GM21717 (cell line): ENCODE measurements around the gene ACR.

ENCODE experiments used
- ATAC-seq: cut with Tn5 transposase; IDR thresholded peaks from one replicate; pipeline ENCODE4 v1.9.1; 2021; ENCODE audit warnings: mild to moderate bottlenecking, moderate library complexity; ENCODE audit not compliant: unreplicated experiment

The ACR gene

DNA sequence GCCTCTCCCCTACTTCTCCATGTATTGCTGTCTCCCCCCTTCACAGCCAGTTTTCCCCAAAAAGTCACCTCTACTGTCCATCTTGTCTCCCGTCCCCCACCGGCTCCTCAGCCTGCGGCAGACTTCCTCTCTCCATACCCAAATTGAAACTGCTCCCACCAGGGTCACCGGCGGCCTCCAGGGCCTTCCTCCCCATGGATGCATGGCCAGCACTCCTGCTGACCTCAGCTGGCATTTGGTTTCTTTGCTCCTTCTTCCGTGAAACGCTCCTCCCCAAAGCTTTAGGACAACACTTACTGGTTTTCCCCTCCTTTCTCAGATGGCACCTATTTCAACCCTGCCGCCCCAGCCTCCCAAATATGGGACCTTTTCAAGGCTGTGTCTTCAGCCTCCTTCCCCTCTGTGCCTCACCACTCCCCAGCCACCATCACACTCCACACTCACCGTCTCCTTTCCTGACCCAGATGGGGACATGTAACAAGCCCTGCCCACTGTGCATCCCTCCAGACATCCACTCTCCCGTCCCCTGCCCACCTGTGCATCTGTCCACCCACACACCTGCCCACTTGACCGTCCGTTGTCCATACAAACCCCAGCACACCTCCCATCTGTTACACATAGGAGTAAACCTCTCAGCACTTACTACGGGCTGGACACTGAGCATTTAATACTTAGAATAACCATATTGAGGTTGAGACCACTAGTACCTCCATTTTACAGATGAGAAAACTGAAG is 21.5 kb upstream of the ACR start:
- ATAC-seq, result no peak

DNA sequence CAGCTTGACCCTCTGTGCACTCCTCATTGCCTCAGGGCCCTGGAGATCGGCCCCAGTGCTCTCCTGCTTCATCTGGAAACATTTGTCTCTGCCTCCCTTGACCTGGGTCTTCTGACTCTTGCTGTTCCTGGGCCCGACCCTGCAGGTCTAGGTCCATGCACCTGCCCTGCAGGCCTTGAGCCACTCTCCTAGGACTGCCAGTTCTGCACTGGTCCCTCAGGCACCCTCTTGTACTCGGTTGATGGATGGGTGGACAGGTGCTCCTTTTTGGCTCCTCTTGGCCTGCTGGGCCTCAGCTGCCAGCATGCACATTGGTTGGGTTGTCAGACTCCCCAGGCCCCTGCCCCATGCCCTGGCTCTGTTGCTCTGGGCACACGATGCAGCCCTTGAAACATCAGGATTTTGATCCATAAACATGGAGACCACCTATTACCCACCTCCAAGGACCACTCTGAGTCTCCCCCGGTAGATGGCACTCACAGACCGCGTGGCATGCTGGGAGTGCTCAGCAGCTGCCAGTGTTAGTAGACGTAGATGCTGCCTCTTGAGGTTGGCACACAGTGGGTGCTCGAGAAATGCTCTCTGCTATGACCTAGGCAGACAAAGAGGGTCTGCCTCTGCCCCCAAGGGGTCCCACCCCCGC is 20.2 kb upstream of the ACR start:
- no peak for ATAC-seq

DNA sequence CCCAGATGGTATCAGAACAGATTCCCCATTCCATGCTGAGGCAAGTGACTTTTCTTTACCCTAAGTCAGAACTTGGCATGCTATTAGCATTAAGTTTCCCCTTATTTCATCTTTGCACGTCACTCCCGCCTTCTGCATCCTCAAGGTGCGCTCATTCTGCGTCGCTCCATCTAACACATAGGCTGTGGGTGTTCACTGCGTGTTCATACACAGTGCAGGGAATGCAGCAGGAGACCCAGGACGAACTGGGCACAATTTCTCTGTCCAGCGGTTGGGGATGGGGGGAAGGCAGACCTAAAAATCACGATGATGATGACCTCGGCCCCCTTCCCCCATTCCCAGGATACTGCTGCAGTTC is 19.7 kb upstream of the ACR start:
- no peak for ATAC-seq

DNA sequence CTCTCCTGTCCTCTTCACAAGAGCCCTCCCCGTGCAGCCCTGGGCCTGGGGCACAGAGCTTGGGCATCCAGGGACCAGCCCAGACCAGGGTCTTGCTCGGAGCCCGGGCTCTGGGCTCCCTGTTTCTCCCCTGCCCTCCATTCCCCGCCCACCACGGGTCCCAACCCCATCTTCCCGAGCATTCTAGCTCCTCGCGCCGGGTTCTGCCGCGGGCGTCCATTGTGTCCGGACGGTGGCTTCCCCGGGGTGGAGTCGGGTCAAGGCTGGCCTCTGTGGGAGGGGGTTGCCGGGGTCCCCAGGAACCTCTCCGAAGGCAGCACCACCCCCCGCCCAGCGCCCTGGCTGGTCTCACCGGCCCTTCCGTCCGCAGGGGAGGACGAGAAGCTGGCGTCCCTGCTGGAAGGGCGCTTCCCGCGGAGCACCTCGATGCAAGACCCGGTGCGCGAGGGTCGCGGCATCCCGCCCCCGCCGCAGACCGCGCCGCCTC is 18.1 kb upstream of the ACR start:
- no peak for ATAC-seq

DNA sequence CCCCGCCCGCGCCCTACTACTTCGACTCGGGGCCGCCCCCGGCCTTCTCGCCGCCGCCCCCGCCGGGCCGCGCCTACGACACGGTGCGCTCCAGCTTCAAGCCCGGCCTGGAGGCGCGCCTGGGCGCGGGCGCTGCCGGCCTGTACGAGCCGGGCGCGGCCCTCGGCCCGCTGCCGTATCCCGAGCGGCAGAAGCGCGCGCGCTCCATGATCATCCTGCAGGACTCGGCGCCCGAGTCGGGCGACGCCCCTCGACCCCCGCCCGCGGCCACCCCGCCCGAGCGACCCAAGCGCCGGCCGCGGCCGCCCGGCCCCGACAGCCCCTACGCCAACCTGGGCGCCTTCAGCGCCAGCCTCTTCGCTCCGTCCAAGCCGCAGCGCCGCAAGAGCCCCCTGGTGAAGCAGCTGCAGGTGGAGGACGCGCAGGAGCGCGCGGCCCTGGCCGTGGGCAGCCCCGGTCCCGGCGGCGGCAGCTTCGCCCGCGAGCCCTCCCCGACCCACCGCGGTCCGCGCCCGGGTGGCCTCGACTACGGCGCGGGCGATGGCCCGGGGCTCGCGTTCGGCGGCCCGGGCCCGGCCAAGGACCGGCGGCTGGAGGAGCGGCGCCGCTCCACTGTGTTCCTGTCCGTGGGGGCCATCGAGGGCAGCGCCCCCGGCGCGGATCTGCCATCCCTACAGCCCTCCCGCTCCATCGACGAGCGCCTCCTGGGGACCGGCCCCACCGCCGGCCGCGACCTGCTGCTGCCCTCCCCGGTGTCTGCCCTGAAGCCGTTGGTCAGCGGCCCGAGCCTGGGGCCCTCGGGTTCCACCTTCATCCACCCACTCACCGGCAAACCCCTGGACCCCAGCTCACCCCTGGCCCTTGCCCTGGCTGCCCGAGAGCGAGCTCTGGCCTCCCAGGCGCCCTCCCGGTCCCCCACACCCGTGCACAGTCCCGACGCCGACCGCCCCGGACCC is 17.4 kb upstream of the ACR start:
- ATAC-seq, result no peak

DNA sequence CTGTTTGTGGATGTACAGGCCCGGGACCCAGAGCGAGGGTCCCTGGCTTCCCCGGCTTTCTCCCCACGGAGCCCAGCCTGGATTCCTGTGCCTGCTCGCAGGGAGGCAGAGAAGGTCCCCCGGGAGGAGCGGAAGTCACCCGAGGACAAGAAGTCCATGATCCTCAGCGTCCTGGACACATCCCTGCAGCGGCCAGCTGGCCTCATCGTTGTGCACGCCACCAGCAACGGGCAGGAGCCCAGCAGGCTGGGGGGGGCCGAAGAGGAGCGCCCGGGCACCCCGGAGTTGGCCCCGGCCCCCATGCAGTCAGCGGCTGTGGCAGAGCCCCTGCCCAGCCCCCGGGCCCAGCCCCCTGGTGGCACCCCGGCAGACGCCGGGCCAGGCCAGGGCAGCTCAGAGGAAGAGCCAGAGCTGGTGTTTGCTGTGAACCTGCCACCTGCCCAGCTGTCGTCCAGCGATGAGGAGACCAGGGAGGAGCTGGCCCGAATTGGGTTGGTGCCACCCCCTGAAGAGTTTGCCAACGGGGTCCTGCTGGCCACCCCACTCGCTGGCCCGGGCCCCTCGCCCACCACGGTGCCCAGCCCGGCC is 16.7 kb upstream of the ACR start:
- no peak for ATAC-seq

DNA sequence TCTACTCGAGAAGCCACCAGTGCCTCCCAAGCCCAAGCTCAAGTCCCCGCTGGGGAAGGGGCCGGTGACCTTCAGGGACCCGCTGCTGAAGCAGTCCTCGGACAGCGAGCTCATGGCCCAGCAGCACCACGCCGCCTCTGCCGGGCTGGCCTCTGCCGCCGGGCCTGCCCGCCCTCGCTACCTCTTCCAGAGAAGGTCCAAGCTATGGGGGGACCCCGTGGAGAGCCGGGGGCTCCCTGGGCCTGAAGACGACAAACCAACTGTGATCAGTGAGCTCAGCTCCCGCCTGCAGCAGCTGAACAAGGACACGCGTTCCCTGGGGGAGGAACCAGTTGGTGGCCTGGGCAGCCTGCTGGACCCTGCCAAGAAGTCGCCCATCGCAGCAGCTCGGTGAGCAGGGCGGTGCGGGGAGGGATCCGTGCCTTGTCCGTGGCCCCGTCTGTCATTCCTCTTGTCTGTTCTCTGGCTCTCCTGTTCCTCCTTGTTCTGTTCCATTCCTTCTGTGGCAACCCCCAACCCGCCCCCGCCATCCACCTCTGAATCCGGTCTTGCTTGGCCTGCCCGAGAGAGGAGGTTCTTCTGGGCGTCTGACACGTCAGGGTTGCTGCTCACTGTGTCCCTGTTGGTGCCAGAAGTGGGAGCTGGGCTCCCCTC is 15.8 kb upstream of the ACR start:
- ATAC-seq, result no peak

DNA sequence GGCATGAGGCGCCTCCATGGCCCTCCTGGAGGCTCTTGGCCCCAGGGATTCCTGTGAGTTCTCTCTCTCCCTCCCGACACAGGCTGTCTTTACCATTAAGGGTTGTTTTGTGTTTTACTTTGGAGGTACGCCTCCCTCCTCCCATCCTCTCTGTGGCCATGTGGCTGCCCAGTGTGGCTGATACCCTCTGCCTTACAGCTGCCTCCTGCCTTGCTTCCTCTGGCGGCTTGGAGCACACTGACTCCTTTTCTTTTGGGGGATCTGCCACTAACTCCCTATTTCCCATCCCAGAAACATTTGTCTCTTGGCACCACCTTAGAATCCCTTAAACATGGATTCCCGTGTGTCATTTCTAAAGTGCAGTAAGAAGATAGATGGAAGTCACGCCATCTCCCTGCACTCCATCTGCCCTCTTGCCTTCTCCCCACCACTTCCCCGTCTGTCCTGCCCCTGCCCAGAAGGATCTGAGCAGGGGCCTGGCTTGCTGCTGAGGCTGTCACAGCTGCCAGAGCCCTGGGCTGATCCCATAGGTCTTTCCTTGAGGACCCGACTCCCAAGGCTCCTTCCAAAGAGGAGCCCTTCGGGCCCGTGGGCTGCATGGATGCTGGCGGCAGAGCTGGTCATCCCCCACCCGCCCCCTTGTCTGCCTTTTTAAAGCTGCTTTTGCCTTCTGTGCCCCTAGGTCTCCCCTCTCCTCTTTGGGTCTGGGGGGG is 15.1 kb upstream of the ACR start:
- no peak for ATAC-seq

DNA sequence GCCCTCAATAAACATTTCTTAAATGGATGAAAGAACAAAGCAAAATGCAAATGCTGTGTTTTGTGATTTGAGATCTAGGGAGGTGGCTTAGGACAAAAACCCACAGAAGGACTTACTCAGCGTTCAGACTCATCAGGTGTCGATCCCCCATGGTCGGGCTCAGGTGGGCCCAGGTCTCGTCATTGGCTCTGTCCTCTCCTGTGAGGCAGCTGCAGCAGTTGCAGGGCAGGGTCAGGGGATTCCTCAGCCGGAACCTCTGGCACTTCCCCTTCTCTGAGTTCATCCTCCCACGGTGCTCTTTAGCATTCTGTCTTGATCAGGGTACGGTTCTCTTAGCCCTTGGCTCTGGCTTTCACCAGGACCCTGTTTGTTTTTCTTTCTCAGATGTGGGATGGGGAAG is 14.0 kb upstream of the ACR start:
- no peak for ATAC-seq

DNA sequence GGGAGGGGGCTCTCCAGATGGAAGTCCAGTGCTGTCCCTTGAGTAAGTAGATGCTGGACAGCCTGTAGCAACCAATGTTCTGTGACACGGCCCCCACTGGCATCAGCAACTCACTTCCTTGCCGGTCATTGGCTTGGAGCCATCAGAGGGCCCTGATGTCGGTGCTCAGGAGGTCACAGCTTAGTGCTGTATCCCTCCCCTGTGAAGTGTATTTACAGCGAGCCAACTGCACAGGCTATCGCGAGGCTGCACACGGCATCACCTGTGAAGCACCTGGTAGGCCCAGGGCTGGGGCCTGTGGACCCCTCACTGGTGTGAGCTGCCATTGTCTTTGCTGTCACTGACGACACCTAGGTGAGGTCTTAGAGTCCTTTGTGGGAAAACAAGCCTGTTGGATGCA is 13.4 kb upstream of the ACR start:
- no peak for ATAC-seq

DNA sequence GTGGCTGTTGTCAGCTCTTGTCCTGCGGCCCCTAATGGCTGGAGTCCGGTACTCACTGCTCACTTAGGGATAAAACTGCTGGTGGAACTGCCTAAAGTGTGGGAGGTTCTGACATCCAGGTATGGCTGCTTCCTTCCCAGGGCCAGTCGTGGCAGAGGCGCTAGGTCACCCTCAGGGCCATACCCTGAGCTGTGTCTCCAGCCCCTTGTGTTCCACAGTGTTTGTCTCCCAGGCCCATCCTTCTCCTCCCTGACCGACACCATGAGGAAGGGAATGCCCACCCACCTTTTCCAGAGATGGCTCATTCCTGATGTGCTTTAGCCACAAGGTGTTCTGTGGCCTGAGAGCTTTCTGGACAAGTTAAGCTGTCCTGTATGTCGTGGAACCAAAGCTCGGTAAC is 12.4 kb upstream of the ACR start:
- ATAC-seq, result no peak

DNA sequence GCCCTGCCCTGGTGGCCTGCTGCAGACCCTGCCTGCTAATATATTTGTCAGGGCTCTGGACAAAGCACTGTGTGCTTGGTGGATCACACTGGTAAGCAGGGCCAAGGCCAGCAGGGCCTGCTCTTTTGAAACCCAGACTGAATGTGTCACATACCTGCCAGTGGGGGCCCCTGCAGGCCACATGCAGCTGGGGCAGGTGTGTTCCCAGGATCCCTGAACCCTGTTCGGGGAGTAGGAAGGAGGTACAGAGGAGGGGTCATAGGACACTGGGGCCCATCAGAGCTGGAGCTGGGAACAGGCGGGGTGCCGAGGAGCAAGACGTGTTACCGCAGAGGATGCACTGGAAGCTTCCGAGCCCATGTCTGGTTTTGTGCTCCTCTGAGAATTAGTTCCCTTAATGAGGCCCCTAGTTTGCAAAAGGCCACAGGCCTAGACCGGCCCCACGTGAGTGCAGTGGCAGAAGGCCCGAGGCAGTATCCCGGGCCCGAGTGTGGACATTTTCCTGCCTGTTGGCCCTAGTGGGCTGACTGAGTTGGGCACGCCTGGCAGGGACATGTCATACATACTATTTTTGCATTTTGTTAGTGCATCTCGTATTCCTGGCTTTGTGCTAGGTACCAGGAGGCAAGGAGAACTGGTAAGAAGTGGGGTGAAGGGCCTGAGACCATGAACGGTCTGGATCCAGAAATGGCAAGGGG is 11.2 kb upstream of the ACR start:
- ATAC-seq, result no peak

DNA sequence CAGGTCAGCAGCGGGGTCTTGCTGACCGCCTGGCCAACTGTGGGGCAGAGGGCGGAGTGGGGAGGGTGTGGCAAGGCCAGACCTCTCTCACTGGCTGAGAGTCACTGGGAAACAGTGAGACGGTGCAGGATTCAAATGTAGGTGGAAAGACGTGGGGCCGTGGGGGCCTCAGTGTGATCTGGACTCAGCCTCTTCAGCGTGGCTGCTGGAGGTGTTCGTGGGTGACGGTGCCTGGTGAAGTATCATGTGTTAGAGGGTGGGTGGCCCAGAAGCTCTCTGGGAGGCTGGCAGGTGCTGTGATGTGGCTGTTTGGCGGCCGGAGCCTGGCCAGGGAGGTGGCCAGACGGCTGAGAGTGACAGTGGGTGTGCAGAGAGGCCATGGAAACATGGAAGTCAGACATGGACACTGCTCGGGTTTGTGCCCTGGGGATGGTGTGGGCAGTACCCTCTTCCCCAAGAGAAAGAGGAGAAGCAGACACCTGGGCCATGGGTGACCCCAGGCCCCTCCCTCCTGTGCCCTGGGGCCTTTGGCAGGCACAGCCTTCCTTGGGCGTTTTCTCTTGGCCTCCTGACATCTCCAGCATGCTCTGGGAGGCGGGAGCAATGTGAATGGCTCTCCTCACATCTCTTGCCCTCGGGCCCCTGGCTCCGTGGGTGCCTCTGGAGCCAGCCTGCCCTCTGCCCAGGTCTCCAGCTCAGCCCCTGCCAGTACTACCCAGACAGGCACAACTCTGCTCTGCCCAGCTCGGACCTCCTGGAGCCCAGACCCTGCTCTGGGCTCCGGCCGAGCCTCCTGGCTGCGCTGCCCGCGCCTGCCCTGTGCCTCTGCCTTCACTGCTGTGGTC is 10.1 kb upstream of the ACR start:
- ATAC-seq, result no peak

DNA sequence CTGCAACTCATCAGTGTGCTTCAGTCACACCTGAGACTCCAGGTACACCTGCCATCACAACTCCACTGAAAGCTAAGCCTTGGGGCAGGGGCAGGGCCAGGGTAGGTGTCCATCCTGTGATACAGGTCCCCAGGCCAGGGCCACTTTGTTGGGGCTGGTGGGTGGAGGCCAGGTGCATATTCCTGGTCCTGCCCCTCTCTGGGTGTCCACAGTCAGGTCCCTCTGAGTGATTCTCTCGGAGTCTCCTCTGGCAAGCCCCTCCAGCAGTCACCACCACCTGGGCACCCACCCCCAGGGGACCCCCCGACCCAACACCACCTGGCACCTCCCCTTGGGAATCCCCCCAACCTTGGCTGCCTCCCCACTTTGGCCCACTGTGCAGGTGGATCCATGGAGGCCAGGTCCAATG is 9.5 kb upstream of the ACR start:
- ATAC-seq, result no peak

DNA sequence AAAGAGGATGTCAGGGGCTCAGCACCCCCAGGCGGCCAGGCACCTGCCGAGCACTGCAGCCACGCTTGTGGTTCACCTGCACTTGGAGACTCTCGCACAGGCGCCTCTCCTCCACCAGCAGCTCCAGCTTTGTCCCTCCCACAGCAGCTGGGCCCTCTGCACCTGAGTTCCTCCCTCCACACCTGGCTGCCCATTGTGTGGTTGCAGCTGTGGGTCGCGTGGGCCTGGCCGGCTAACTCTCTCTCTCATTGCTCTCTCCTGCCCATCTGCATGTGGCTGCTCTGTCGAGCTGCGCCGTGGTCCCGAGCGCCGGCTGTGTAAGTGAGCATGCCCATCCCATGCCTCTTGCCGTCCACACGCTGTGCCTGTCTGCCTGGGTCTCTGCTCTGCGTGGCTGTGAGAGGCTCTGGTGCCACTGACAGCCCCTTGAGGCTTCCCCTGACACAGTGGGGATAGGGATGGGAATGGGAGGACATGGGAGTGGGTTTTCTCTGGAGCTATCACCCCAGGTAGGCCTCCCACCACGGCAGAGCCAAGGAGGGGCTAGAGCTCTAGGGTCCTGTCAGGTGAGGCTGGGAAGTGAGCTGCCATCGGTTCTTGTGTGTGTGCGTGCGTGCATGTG is 8.5 kb upstream of the ACR start:
- ATAC-seq, result no peak

DNA sequence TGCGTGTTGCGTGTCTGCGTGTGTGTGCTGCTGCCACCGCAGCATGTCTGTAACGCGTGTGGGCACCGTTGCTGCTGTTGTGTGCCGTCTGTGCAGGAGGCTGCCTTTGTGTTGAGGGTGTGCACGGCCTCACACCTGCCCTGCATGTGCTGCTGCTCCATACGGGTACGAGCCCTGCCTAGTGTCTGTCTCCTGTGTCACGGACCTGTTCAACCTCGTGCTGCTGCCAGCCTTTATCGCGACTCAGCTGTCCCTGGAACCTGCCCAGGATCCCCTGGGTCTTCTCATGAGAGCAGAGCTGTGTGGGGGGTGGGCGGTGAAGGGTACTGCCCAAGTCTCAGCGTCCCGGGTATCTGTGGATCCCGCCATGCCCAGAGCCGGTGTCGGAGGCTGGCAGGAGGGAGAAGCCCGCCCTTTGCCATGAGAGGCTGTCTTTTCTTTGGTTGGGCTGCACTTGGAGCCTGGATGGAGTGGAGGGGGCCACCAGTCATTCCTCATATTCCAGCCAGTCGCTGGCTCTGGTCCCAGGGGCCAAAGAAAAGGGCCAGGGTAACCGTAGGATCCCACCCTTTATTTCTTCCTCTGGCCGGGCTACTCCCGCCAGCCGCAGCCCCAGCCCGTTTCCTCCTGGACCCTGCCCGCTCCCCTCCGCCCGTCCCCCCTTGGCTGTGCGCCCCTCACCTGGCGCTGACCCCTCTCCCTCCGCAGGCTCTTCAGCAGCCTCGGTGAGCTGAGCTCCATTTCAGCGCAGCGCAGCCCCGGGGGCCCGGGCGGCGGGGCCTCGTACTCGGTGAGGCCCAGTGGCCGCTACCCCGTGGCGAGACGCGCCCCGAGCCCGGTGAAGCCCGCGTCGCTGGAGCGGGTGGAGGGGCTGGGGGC is 7.8 kb upstream of the ACR start:
- ATAC-seq, result no peak

DNA sequence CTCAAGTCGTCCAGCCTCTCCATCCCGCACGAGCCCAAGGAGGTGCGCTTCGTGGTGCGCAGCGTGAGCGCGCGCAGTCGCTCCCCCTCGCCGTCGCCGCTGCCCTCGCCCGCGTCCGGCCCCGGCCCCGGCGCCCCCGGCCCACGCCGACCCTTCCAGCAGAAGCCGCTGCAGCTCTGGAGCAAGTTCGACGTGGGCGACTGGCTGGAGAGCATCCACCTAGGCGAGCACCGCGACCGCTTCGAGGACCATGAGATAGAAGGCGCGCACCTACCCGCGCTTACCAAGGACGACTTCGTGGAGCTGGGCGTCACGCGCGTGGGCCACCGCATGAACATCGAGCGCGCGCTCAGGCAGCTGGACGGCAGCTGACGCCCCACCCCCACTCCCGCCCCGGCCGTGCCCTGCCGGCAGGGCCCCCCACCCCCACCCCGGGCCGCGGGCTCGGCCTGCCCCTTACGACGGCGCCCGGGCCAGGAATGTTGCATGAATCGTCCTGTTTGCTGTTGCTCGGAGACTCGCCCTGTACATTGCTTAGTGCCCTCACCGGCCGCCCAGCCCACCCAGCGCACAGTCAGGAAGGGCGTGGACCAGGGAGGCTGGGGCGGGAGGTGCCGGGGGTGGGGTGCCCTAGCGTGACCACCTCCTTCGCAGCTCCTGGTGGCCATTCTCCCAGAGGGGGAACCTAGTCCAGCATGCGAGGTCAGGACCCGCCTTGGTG is 6.9 kb upstream of the ACR start:
- ATAC-seq, result no peak
